ENCODE results near the gene ZC3H11A. TPM values are rescaled to one million over a fixed set of nuclear protein-coding genes. Genes with fewer than 3 reads are reported as not detected.

The ZC3H11A gene
- total RNA-seq, 6 donors from 2014 or later = 59.4 to 133 (median 78.6) TPM

DNA sequence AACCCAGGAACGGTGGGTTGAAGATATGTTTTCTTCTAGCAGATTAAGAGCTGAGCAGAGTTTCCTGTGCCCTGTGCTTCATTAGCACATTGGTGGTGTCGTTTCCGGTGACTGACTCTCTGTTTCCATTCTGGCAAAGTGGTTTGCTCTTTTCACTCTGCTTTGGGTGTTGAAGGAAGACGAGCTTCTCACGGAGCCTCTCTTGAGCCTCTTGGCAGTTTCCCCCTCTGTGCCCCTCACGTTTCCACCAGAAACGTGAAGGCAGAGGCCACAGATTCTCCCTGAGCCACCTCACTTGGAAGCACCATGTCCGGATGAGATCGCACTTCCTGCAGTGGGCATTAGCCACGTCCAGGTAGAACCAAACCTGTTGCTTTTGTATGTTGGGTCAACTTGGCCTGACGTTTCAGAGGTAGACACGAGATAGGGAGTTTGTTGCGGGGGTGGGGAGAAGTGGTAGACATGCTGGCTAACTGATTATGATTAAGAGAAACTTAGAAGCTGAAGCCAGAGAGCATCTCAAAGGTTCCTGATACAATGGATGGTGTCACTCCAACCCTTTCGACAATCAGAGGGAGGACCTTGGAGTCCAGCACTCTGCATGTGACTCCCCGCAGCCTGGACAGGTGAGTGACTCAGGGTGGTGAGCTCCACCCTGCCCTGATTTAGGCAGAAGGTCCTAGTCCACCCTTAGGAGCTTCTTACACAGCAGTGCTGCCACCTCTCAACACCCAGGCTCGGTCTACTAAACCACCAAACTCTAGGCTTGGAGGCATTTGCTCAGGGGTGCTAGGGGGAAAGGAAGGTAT, 30.2 kb upstream of the ZC3H11A start, which contains the start of gene LAX1:
Gene LAX1, plus strand, starts transcription at position 155 of the 809 bp plus-strand sequence. Its CDS starts 383 bp downstream, at position 538.
- WGBS, 2 donors = 70 to 72% methylated on average over 16 of the region's 16 CpGs
- Histone ChIP-seq H3K36me3 (no peaks in the 10 kb centered on the region), H3K4me1 (peaks cover 0 to 18% (median 6%) of the 10 kb centered on the region in 4 donors), H3K4me3 (peak within 1 kb of the TSS in 3 of 4 donors; percentile 5 to 30 (median 29)), H3K27me3 (no peaks in the 10 kb centered on the region), H3K27ac (peak within 1 kb of the TSS in 3 of 4 donors; percentile 27 to 76 (median 65)), H3K9me3 (no peaks in the 10 kb centered on the region)
- TF ChIP-seq POLR2AphosphoS5 (IDR thresholded peaks at IDR 0.05) (peak in 1 of 2 donors; percentile 29), POLR2A (IDR thresholded peaks at IDR 0.05) (peak in 1 of 4 donors; percentile 64), EP300 (IDR thresholded peaks at IDR 0.05) (no peak)
- peak in 1 of 2 donors; percentile 36 for DNase-seq
- no peak for ATAC-seq (ENCODE audit: low FRiP score in 2 of 2)

DNA sequence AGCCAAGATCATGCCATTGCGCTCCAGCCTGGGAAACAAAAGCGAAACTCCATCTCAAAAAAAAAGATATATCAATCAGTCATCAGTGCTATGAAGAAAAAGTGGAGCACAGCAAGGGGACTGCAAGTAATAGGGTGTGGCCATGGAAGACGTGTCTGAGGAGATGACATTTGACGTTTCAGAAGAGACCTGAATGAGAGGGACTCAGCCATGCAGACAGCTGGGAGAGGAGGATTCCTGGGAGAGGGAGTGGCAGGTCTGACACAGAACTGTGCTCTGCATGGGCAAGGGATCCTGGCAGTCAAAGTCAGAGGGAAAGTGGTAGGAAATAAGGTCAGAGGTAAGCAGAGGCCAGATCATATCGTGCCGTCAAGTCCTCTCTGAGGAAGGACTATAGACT, 27.2 kb upstream of the ZC3H11A start:
- Histone ChIP-seq H3K4me3 (no peak overlapping the region), H3K27me3 (no peaks in the 10 kb centered on the region), H3K36me3 (no peaks in the 10 kb centered on the region), H3K4me1 (peaks cover 0 to 18% (median 6%) of the 10 kb centered on the region in 4 donors), H3K9me3 (no peaks in the 10 kb centered on the region), H3K27ac (no peak overlapping the region)
- no peak for DNase-seq
- no peak for ATAC-seq (ENCODE audit: low FRiP score in 2 of 2)
- 78 to 81% methylated on average over 6 of the region's 6 CpGs for WGBS, 2 donors
- TF ChIP-seq, protein P1, sequence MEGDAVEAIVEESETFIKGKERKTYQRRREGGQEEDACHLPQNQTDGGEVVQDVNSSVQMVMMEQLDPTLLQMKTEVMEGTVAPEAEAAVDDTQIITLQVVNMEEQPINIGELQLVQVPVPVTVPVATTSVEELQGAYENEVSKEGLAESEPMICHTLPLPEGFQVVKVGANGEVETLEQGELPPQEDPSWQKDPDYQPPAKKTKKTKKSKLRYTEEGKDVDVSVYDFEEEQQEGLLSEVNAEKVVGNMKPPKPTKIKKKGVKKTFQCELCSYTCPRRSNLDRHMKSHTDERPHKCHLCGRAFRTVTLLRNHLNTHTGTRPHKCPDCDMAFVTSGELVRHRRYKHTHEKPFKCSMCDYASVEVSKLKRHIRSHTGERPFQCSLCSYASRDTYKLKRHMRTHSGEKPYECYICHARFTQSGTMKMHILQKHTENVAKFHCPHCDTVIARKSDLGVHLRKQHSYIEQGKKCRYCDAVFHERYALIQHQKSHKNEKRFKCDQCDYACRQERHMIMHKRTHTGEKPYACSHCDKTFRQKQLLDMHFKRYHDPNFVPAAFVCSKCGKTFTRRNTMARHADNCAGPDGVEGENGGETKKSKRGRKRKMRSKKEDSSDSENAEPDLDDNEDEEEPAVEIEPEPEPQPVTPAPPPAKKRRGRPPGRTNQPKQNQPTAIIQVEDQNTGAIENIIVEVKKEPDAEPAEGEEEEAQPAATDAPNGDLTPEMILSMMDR (IDR thresholded peaks at IDR 0.05) = no peak
- TF ChIP-seq EP300 (IDR thresholded peaks at IDR 0.05) = no peak
- no peak for TF ChIP-seq POLR2AphosphoS5 (IDR thresholded peaks at IDR 0.05)
- TF ChIP-seq POLR2A (IDR thresholded peaks at IDR 0.05) = no peak

DNA sequence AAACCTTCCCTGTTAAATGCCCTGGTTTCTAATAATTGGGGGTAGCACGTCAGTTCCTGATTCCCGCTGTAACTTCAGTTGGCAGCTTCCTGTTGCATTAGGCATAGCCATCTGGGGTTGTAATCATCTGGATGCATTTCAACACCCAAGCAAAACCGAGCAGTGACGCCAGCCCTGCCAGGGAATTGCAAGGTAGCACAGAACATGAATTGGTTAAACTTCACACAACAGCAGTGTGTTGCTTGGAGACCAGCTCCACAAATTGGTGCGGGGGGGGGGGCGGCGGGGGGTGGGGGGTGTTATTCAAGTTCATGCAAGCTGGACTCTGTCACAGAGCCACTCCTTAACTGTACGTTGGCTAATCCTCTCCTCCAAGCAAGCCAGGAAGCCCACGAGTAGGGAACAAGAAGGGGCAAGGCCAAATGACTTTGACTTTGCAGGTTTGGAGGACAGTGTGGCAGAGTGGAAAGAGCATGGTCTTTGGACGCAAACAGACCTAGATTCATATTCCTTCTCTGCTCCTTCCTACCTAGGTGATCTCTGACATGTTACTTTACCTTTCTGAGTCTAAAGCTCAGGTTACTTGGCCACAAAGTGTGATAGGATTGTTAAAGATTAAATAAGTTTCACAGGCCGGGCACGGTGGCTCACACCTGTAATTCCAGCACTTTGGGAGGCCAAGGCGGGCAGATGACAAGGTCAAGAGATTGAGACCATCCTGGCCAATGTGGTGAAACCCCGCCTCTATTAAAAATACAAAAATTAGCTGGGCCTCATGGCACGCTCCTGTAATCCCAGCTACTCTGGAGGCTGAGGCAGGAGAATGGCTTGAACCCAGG, 25.7 kb upstream of the ZC3H11A start:
- DNase-seq (peak in 1 of 2 donors; percentile 80), ATAC-seq (ENCODE audit: low FRiP score in 2 of 2) (peak; percentile 85 to 90)
- peak overlapping the region; percentile 15 to 64 (median 34) for H3K27ac ChIP-seq
- H3K36me3 ChIP-seq = no peaks in the 10 kb centered on the region
- TF ChIP-seq EP300 (IDR thresholded peaks at IDR 0.05) (peak in 1 of 4 donors; percentile 11), POLR2AphosphoS5 (IDR thresholded peaks at IDR 0.05) (peak in 1 of 2 donors; percentile 82), POLR2A (IDR thresholded peaks at IDR 0.05) (no peak)
- WGBS, 2 donors = 36 to 41% methylated on average over 15 of the region's 15 CpGs
- no peak overlapping the region for H3K4me3 ChIP-seq
- H3K4me1 ChIP-seq = peaks cover 0 to 18% (median 6%) of the 10 kb centered on the region in 4 donors
- H3K27me3 ChIP-seq = no peaks in the 10 kb centered on the region
- H3K9me3 ChIP-seq = no peaks in the 10 kb centered on the region

DNA sequence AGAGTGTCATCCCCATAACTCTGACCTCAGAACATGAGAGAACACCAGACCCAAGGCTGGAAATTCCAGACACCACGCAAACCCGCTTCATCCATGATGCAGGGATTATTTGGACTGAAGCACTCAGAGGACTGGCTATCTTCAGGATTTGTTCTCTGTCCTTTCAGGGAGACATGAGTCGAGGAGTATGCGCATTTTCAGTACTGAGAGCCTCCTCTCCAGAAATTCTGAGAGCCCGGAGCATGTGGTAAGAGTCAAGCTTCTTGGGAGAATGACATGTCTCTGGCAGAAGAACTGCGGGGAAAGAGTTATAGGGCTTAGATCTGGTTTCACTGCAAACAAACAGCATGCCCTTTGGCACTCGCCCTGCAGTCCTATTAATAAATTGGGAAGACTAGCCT, 23.5 kb upstream of the ZC3H11A start:
- no peak for DNase-seq
- Histone ChIP-seq H3K36me3 (no peaks in the 10 kb centered on the region), H3K4me3 (no peak overlapping the region), H3K4me1 (peaks cover 0 to 18% (median 6%) of the 10 kb centered on the region in 4 donors), H3K9me3 (no peaks in the 10 kb centered on the region), H3K27ac (peak overlapping the region in 2 of 4 donors; percentile 23 to 42), H3K27me3 (no peaks in the 10 kb centered on the region)
- TF ChIP-seq POLR2A (IDR thresholded peaks at IDR 0.05) = no peak
- TF ChIP-seq EP300 (IDR thresholded peaks at IDR 0.05) = no peak
- TF ChIP-seq POLR2AphosphoS5 (IDR thresholded peaks at IDR 0.05) = no peak
- TF ChIP-seq, protein P1 (IDR thresholded peaks at IDR 0.05) = no peak
- no peak for ATAC-seq (ENCODE audit: low FRiP score in 2 of 2)
- WGBS, 2 donors = 58 to 76% methylated on average over 6 to 7 of the region's 7 CpGs

DNA sequence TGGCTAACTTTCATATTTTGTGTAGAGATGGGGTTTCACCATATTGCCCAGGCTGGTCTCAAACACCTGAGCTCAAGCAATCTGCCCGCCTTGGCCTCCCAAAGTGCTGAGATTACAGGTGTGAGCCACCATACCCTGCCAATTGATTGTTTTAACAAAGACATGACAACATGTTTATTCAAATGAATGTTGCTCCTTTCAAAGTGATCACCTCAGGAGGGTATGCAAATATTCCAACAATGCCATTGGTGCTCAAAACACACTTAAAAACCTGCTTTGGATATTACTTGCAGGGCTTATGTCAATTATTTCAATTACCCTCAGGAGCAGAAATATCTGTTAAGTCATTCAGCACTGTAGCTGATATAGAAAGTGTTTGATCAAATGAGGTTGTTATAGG, 22.6 kb upstream of the ZC3H11A start:
- WGBS, 2 donors = 100% methylated on average over 1 of the region's 1 CpG
- H3K4me3 ChIP-seq = no peak overlapping the region
- H3K4me1 ChIP-seq = peaks cover 0 to 18% (median 6%) of the 10 kb centered on the region in 4 donors
- H3K9me3 ChIP-seq = no peaks in the 10 kb centered on the region
- H3K36me3 ChIP-seq = no peaks in the 10 kb centered on the region
- H3K27me3 ChIP-seq = no peaks in the 10 kb centered on the region
- no peak overlapping the region for H3K27ac ChIP-seq
- TF ChIP-seq EP300 (IDR thresholded peaks at IDR 0.05) (no peak), POLR2AphosphoS5 (IDR thresholded peaks at IDR 0.05) (no peak), POLR2A (IDR thresholded peaks at IDR 0.05) (no peak)
- TF ChIP-seq, protein P1 (IDR thresholded peaks at IDR 0.05) = no peak
- DNase-seq (no peak), ATAC-seq (ENCODE audit: low FRiP score in 2 of 2) (no peak)
